Activated T-helper 1 cell treated with Interleukin-2 at 50 U/mL for 16 hours (primary cell): Measurements from ENCODE around the gene MAD1L1.
"Not testable (repeated sequence)": the region's sequence is repeated elsewhere in the genome, so short reads cannot be mapped to it uniquely, and the experiment has no call there.

Experiments used
- DNase-seq: peaks from one replicate; pipeline ENCODE4 v3.0.0-alpha.2; 2020; ENCODE audit warnings: low read depth

Gene MAD1L1

GRCh38 chr7:2173189-2173827 lies 59.4 kb downstream of the MAD1L1 start:
- no peak for DNase-seq

GRCh38 chr7:2172311-2173188 lies 60.2 kb downstream of the MAD1L1 start:
- DNase-seq: no peak

GRCh38 chr7:2171855-2172254 lies 60.9 kb downstream of the MAD1L1 start:
- DNase-seq: no peak

- DNase-seq: no peak
Observed at GRCh38 chr7:2170576-2171521, 61.9 kb downstream of the MAD1L1 start.

- no peak for DNase-seq
Observed at GRCh38 chr7:2169923-2170575, 62.7 kb downstream of the MAD1L1 start.

- DNase-seq: no peak
Observed at GRCh38 chr7:2168615-2169311, 64.0 kb downstream of the MAD1L1 start.

GRCh38 chr7:2166625-2167280 lies 66.0 kb downstream of the MAD1L1 start:
- DNase-seq: no peak

- DNase-seq: no peak
Observed at GRCh38 chr7:2165610-2166594, 66.8 kb downstream of the MAD1L1 start.

GRCh38 chr7:2165239-2165609 lies 67.5 kb downstream of the MAD1L1 start:
- DNase-seq: no peak

- no peak for DNase-seq
Observed at GRCh38 chr7:2164646-2165045, 68.1 kb downstream of the MAD1L1 start.

GRCh38 chr7:2163600-2164555 lies 68.9 kb downstream of the MAD1L1 start:
- no peak for DNase-seq

GRCh38 chr7:2162959-2163358 lies 69.8 kb downstream of the MAD1L1 start:
- no peak for DNase-seq

- DNase-seq: not testable (repeated sequence)
Observed at GRCh38 chr7:2162004-2162902, 70.5 kb downstream of the MAD1L1 start.

- no peak for DNase-seq
Observed at GRCh38 chr7:2159176-2159520, 73.6 kb downstream of the MAD1L1 start.

GRCh38 chr7:2158331-2159175 lies 74.2 kb downstream of the MAD1L1 start:
- DNase-seq: no peak
